OCI-LY7 (cell line): Measurements from ENCODE around the gene ANKRD9.

Experiments
- CTCF ChIP-seq: fragments of 200-600 bp; sonication (generic); conservative IDR thresholded peaks from 2 replicates; pipeline ENCODE4 v1.5.1; 2014; ENCODE audit warnings: mild to moderate bottlenecking, antibody characterized with exemption, low read length, moderate library complexity, mixed read lengths
- EZH2phosphoT487 ChIP-seq: fragments of 200-600 bp; sonication (generic); IDR thresholded peaks from 2 replicates; pipeline ENCODE4 v1.6.1; 2018; ENCODE audit warnings: low read depth, borderline replicate concordance, mild to moderate bottlenecking, mixed run types, antibody characterized with exemption, low read length, moderate library complexity, mixed read lengths

DNA sequence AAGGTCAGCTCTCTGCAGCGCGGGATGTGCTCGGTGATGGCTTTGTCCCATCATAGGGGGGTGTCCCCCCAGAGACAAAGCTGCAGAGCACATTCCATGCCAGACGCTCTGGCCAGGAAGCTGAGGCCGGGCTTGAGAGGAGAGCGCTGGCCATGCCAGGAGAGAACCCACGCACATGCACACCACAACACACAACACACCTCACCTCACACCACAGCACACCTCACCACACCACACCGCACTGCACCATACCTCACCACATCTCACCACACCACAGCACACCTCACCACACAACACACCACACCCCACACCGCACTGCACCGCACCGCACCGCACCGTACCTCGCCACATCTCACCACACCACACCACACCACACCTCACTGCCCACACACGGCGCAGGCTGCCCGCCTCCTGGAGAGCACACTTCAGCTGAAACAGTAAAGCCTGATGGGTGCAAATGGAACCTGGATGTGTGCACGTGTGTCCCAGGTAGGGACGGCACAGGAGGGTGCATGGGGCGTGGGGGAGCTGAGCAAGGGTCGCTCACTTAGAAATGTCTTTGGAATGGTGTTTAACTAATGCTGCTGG lies 10.8 kb downstream of the ANKRD9 start:
- TF ChIP-seq CTCF (no peak), EZH2phosphoT487 (no peak)
